H1 (cell line): ENCODE results near the gene PAQR7. TPM values are rescaled to one million over a fixed set of nuclear protein-coding genes. Genes with fewer than 3 reads are reported as not detected.

ENCODE experiments used
- CTCF ChIA-PET: fragments of 300-600 bp; sonication (Branson Sonifier 250); formaldehyde crosslinking; loops from one replicate; lab custom pipeline; 2021; ENCODE audit not compliant: partially characterized antibody; lab: Charles Lee
- POLR2A ChIA-PET: fragments of 300-600 bp; sonication (Branson Sonifier 250); formaldehyde crosslinking; loops from one replicate; lab custom pipeline; 2021; ENCODE audit warnings: inconsistent platforms; ENCODE audit not compliant: partially characterized antibody; lab: Charles Lee
- DNase-seq, 2 experiments: peaks; one replicate each; pipeline versions ENCODE4 v3.0.0 to v3.0.0-alpha.2; 2010 to 2022; ENCODE audit warnings: low spot score in 2 of 2, low read depth in 1 of 2, mixed read lengths in 1 of 2
- FAIRE-seq: peaks from 2 replicates; lab custom pipeline; 2011; peaks lifted over from hg19 to GRCh38; lab: Jason Lieb, UNC
- H2AFZ ChIP-seq: 2 replicates; pipeline ENCODE4 v1.8.1; 2012; ENCODE audit warnings: low read length, inconsistent platforms
- H2AK5ac ChIP-seq: 2 replicates; pipeline ENCODE4 v1.6.1; 2013; ENCODE audit warnings: low read depth, low read length
- H2BK120ac ChIP-seq: replicated peaks from 2 replicates; pipeline ENCODE3; 2013; ENCODE audit warnings: low read depth, low read length, inconsistent platforms
- H2BK12ac ChIP-seq: 2 replicates; pipeline ENCODE4 v1.6.1; 2013; ENCODE audit warnings: low read depth, low read length
- H2BK15ac ChIP-seq: 2 replicates; pipeline ENCODE4 v1.6.1; 2013; ENCODE audit warnings: low read length
- H2BK20ac ChIP-seq: 2 replicates; pipeline ENCODE4 v1.6.1; 2013; ENCODE audit warnings: low read length
- H2BK5ac ChIP-seq: 2 replicates; pipeline ENCODE4 v1.6.1; 2013; ENCODE audit warnings: low read depth, low read length
- H3K14ac ChIP-seq: 2 replicates; pipeline ENCODE4 v1.6.1; 2013; ENCODE audit warnings: inconsistent platforms; ENCODE audit not compliant: insufficient read length
- H3K18ac ChIP-seq: 2 replicates; pipeline ENCODE4 v1.6.1; 2013; ENCODE audit warnings: low read length; ENCODE audit errors: extremely low read depth
- H3K23ac ChIP-seq: 2 replicates; pipeline ENCODE4 v1.6.1; 2013; ENCODE audit warnings: inconsistent platforms; ENCODE audit not compliant: insufficient read length
- H3K23me2 ChIP-seq: 2 replicates; pipeline ENCODE4 v1.6.1; 2013; ENCODE audit warnings: low read depth, low read length
- H3K27ac ChIP-seq: 2 replicates; pipeline ENCODE4 v1.6.1; 2011; ENCODE audit warnings: low read depth, low read length, inconsistent platforms
- H3K27me3 ChIP-seq, 4 experiments: replicated peaks in 1 of 4; 1 replicate in 1 of 4; 2 replicates in 3 of 4; pipeline versions ENCODE4 v1.6.1 to v1.8.1; 2011 to 2013; ENCODE audit warnings: low read length in 3 of 4, mild to moderate bottlenecking in 3 of 4, inconsistent platforms in 2 of 4, mixed read lengths in 2 of 4, moderate library complexity in 1 of 4; ENCODE audit not compliant: control insufficient read depth in 3 of 4, insufficient read depth in 3 of 4; ENCODE audit errors: extremely low read depth in 1 of 4
- H3K36me3 ChIP-seq, 4 experiments: 2 replicates each; pipeline versions ENCODE4 v1.6.1 to v1.8.1; 2011 to 2013; ENCODE audit warnings: mild to moderate bottlenecking in 4 of 4, low read length in 3 of 4, moderate library complexity in 2 of 4, control low read depth in 1 of 4, inconsistent platforms in 1 of 4; ENCODE audit not compliant: insufficient read depth in 4 of 4, control insufficient read depth in 2 of 4
- H3K4ac ChIP-seq: replicated peaks from 2 replicates; pipeline ENCODE3; 2013; ENCODE audit warnings: low read length, low read depth, mixed read lengths, inconsistent platforms; ENCODE audit not compliant: insufficient read length
- H3K4me1 ChIP-seq, 4 experiments: replicated peaks in 1 of 4; 1 replicate in 1 of 4; 2 replicates in 3 of 4; pipeline versions ENCODE4 v1.6.1 to v1.8.1; 2011 to 2013; ENCODE audit warnings: low read length in 3 of 4, inconsistent platforms in 2 of 4, mixed read lengths in 1 of 4; ENCODE audit not compliant: insufficient read depth in 4 of 4, control insufficient read depth in 3 of 4
- H3K4me2 ChIP-seq, 2 experiments: 2 replicates each; pipeline versions ENCODE4 v1.6.1 to v1.8.1; 2011 to 2013; ENCODE audit warnings: low read depth in 2 of 2, low read length in 2 of 2, control low read depth in 1 of 2, inconsistent platforms in 1 of 2, mild to moderate bottlenecking in 1 of 2; ENCODE audit not compliant: insufficient read depth in 1 of 2
- H3K4me3 ChIP-seq, 4 experiments: fragments of 200-600, 300-600 bp in 1 of 4; sonication (generic), shearing (Covaris generic), sonication (Bioruptor Twin) in 1 of 4; 2 replicates each; pipeline versions ENCODE4 v1.5.1 to v1.8.1; 2011 to 2016; ENCODE audit warnings: low read length in 4 of 4, low read depth in 3 of 4, control low read depth in 2 of 4, inconsistent platforms in 2 of 4, mild to moderate bottlenecking in 2 of 4, mixed read lengths in 1 of 4, moderate library complexity in 1 of 4; ENCODE audit not compliant: insufficient read depth in 2 of 4; ENCODE audit errors: extremely low read depth in 1 of 4
- H3K56ac ChIP-seq: replicated peaks from 2 replicates; pipeline ENCODE3; 2013; ENCODE audit warnings: low read depth, mild to moderate bottlenecking, mixed read lengths, low read length, inconsistent platforms; ENCODE audit not compliant: insufficient read length
- H3K79me1 ChIP-seq: 2 replicates; pipeline ENCODE4 v1.6.1; 2013; ENCODE audit warnings: low read depth, low read length, control low read depth
- H3K79me2 ChIP-seq, 2 experiments: 2 replicates each; pipeline versions ENCODE4 v1.6.1 to v1.8.1; 2012 to 2013; ENCODE audit warnings: low read length in 2 of 2, mild to moderate bottlenecking in 2 of 2, inconsistent platforms in 1 of 2; ENCODE audit not compliant: insufficient read depth in 2 of 2, control insufficient read depth in 1 of 2
- H3K9ac ChIP-seq, 4 experiments: replicated peaks in 1 of 4; 1 replicate in 1 of 4; 2 replicates in 3 of 4; pipeline versions ENCODE4 v1.6.1 to v1.8.1; 2011 to 2013; ENCODE audit warnings: low read depth in 3 of 4, low read length in 3 of 4, control low read depth in 2 of 4, mild to moderate bottlenecking in 2 of 4, moderate library complexity in 2 of 4, inconsistent platforms in 1 of 4; ENCODE audit errors: extremely low read depth in 1 of 4
- H3K9me3 ChIP-seq, 2 experiments: 2 replicates each; pipeline versions ENCODE4 v1.6.1 to v1.8.1; 2012 to 2013; ENCODE audit warnings: mild to moderate bottlenecking in 2 of 2, moderate library complexity in 2 of 2, control low read depth in 1 of 2, inconsistent platforms in 1 of 2, low read depth in 1 of 2, low read length in 1 of 2, mixed read lengths in 1 of 2; ENCODE audit not compliant: insufficient read depth in 2 of 2
- H4K20me1 ChIP-seq, 2 experiments: replicated peaks in 1 of 2; 2 replicates each; pipeline versions ENCODE3 to v1.8.1; 2011 to 2013; ENCODE audit warnings: inconsistent platforms in 2 of 2, low read length in 2 of 2, mild to moderate bottlenecking in 1 of 2; ENCODE audit not compliant: insufficient read depth in 2 of 2, control insufficient read depth in 1 of 2
- H4K5ac ChIP-seq: 2 replicates; pipeline ENCODE4 v1.6.1; 2013; ENCODE audit warnings: low read length, low read depth, mixed read lengths, inconsistent platforms; ENCODE audit not compliant: insufficient read length
- H4K8ac ChIP-seq: 2 replicates; pipeline ENCODE4 v1.8.0; 2013; ENCODE audit warnings: mild to moderate bottlenecking, moderate library complexity, low read length, inconsistent platforms; ENCODE audit not compliant: insufficient read depth; ENCODE audit errors: extremely low read depth
- H4K91ac ChIP-seq: replicated peaks from 2 replicates; pipeline ENCODE3; 2013; ENCODE audit warnings: low read length, mixed read lengths, inconsistent platforms; ENCODE audit not compliant: insufficient read length
- CBX5 ChIP-seq: fragments of 300-800, 300-1000 bp; sonication (generic); IDR thresholded peaks from 2 replicates; pipeline ENCODE4 v1.7.1; 2016; ENCODE audit warnings: antibody characterized with exemption, low read length, low read depth
- CBX8 ChIP-seq: fragments of 300-800, 300-1000 bp; sonication (generic); IDR thresholded peaks from 2 replicates; pipeline ENCODE4 v1.7.1; 2016; ENCODE audit warnings: low read depth, low read length, borderline replicate concordance
- CTCF ChIP-seq, 3 experiments: IDR thresholded peaks; 1 replicate in 2 of 3; 2 replicates in 1 of 3; pipeline versions ENCODE4 v1.5.1 to v1.6.1; 2011; ENCODE audit warnings: low read length in 3 of 3, mild to moderate bottlenecking in 3 of 3, inconsistent platforms in 2 of 3, low read depth in 1 of 3, moderate library complexity in 1 of 3; ENCODE audit not compliant: insufficient read depth in 1 of 3; ENCODE audit errors: control extremely low read depth in 1 of 3
- E2F6 ChIP-seq: IDR thresholded peaks from 2 replicates; pipeline ENCODE4 v1.6.1; 2012; ENCODE audit warnings: inconsistent platforms
- HDAC2 ChIP-seq, 2 experiments: fragments of 300-600 bp in 1 of 2; sonication (generic) in 1 of 2; IDR thresholded peaks; 2 replicates each; pipeline ENCODE4 v1.6.1; 2011 to 2012; ENCODE audit warnings: low read depth in 2 of 2, low read length in 2 of 2, mild to moderate bottlenecking in 2 of 2, moderate library complexity in 2 of 2, borderline replicate concordance in 1 of 2, inconsistent platforms in 1 of 2
- RBBP5 ChIP-seq: IDR thresholded peaks from 2 replicates; pipeline ENCODE4 v1.7.1; 2012; ENCODE audit warnings: low read depth, mild to moderate bottlenecking, inconsistent platforms, low read length, moderate library complexity, borderline replicate concordance
- RFX5 ChIP-seq: IDR thresholded peaks from 2 replicates; pipeline ENCODE4 v1.6.1; 2011; ENCODE audit warnings: low read depth, low read length, improper control_type of control experiment, borderline replicate concordance
- RXRA ChIP-seq: IDR thresholded peaks from 2 replicates; pipeline ENCODE4 v1.6.1; 2011; ENCODE audit warnings: low read depth, mild to moderate bottlenecking, low read length, moderate library complexity; ENCODE audit not compliant: insufficient read depth
- SIRT6 ChIP-seq: IDR thresholded peaks from one replicate; pipeline ENCODE4 v1.7.1; 2012; ENCODE audit warnings: low read length, inconsistent platforms
- SRF ChIP-seq: IDR thresholded peaks from 2 replicates; pipeline ENCODE4 v1.6.1; 2011; ENCODE audit warnings: mild to moderate bottlenecking, low read depth, low read length, moderate library complexity
- WGBS, 2 experiments: shearing (Covaris generic) in 1 of 2; methylation state at CpG; one replicate each; pipeline versions ENCODE4 v1.1.6 to v1.1.7; 2013 to 2015; ENCODE audit warnings: low lambda C conversion rate in 2 of 2, mixed read lengths in 2 of 2, inconsistent platforms in 1 of 2, low coverage in 1 of 2, missing lambda C conversion rate in 1 of 2; ENCODE audit not compliant: insufficient replicate concordance in 2 of 2, insufficient coverage in 1 of 2, insufficient read length in 1 of 2; ENCODE audit errors: extremely low coverage in 1 of 2, missing lambda C conversion rate in 1 of 2; 5-methylcytosine and 5-hydroxymethylcytosine counted together
- polyA plus RNA-seq, 7 experiments: library from polyadenylated mRNA; depleted of rRNA in 3 of 7; stranded (reverse) in 5 of 7; unstranded in 2 of 7; fragments of >200 nt in 5 of 7; fragments of 200-250 nt in 2 of 7; gene quantifications; 1 replicate in 5 of 7; 2 replicates in 1 of 7; 4 replicates in 1 of 7; pipeline versions ENCODE4 v1.2.1 to v1.2.3, GENCODE V29; 2011 to 2013; ENCODE audit warnings: missing spikeins in 2 of 7, mixed read lengths in 2 of 7
- total RNA-seq: library from RNA; stranded (reverse); fragmentation: NEBNext Ultra II Directional; extraction: Animal tissue kit (Norgen Biotek cat#: 25700); gene quantifications from 2 replicates; pipeline ENCODE4 v1.2.1, GENCODE V29; 2021

PAQR7 gene
- total and polyA plus RNA-seq, 2 of the 8 experiments (the other 6 are each of a cell fraction or from before 2014, with no cell fraction given): 7.3 to 7.4 TPM

DNA sequence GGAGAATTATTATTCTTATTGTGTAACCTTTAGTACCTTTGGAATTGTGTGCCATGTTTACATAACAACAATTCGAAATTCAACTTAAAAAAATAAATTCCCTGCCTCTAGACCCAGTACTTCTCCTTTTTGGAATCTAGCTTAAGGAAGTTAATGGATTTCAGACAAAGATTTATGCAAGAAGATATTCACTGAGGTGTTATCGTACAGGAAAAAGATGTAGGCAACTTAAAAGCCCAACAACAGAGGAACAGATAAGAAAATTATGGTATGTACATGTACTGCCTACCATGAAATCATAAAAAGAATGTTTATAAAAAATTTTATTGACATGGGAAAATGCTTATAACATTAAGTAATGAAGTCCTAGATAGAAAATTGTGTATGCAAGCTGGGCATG, 48.9 kb upstream of the PAQR7 start:
- no peak overlapping the region for H2AK5ac ChIP-seq
- WGBS, 2 experiments: 83% methylated on average over 2 of the region's 2 CpGs; no CpG with 5 or more reads in 1 of the 2 experiments
- POLR2A ChIA-PET: interaction anchor here (1.4 to 2.6 kb wide), 2 partner anchors 10 to 19 kb away, joined by 3 to 12 read pairs; partner anchors contain the start of gene STMN1
- TF ChIP-seq SRF: no peak
- TF ChIP-seq CTCF (IDR thresholded peaks at IDR 0.05; ENCODE audit: control extremely low read depth in 1 of 3, insufficient read depth in 1 of 3, low read depth in 1 of 3, low read length in 3 of 3): no peak
- no peak for TF ChIP-seq CBX8
- TF ChIP-seq RXRA: no peak
- no peak for TF ChIP-seq SIRT6
- no peak for TF ChIP-seq RBBP5
- TF ChIP-seq E2F6: no peak
- no peak for TF ChIP-seq HDAC2 (IDR thresholded peaks at IDR 0.05; ENCODE audit: borderline replicate concordance in 1 of 2, low read depth in 2 of 2, low read length in 2 of 2)
- TF ChIP-seq RFX5: no peak
- no peak for TF ChIP-seq CBX5

More for the DNA sequence above, 48.9 kb upstream of the PAQR7 start:
- Histone ChIP-seq H3K23ac (no peak overlapping the region), H3K27me3 (peaks cover 0 to 6% (median 2%) of the 10 kb centered on the region in 4 experiments; a peak in 4 of 7 replicates), H3K36me3 (no peaks in the 10 kb centered on the region), H3K56ac (no peak overlapping the region), H4K20me1 (no peaks in the 10 kb centered on the region), H4K91ac (no peak overlapping the region), H2AFZ (no peak overlapping the region), H4K5ac (no peak overlapping the region), H4K8ac (no peak overlapping the region), H3K9ac (no peak overlapping the region), H2BK5ac (no peak overlapping the region), H3K14ac (no peak overlapping the region), H3K27ac (no peak overlapping the region), H2BK15ac (no peak overlapping the region), H3K79me2 (no peaks in the 10 kb centered on the region), H2BK120ac (no peak overlapping the region), H2BK12ac (no peak overlapping the region), H3K4me3 (no peak overlapping the region), H3K4me1 (peaks cover 6 to 22% (median 14%) of the 10 kb centered on the region in 4 experiments), H3K9me3 (no peaks in the 10 kb centered on the region), H3K4ac (no peak overlapping the region), H3K18ac (no peak overlapping the region), H3K23me2 (peaks cover 15% of the 10 kb centered on the region), H3K4me2 (no peak overlapping the region; a peak in 1 of 4 replicates), H2BK20ac (no peak overlapping the region), H3K79me1 (no peaks in the 10 kb centered on the region)
- no peak for FAIRE-seq
- DNase-seq: no peak
- CTCF ChIA-PET: interaction anchor here (0.7 to 2.5 kb wide), 4 partner anchors 9 to 29 kb away, joined by 3 to 12 read pairs (median 4); no protein-coding TSS in a partner anchor
